Raji (cell line): Measurements from ENCODE around the gene APEX1.

Experiments
- POLR2A ChIP-seq: IDR thresholded peaks from 2 replicates; pipeline ENCODE4 v1.6.1; 2011; ENCODE audit warnings: low read depth, low read length, control low read depth; ENCODE audit not compliant: insufficient read depth

APEX1 gene

DNA sequence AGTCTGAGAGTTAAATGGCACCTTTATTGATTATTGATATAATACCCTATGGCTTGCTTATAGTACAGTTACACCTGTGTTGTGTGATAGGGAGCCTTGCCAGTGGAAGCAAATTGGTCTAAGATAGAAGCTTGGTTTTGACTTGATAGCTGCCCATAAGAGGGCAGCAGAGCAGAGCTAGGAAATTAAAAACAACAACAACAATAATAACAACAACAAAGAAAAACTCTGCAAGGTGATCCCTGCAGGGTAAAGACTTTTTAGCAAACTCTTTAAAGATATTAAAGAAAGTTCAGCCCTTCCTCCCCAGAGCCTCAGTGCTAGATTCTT is 32.3 kb downstream of the APEX1 start:
- no peak for TF ChIP-seq POLR2A

DNA sequence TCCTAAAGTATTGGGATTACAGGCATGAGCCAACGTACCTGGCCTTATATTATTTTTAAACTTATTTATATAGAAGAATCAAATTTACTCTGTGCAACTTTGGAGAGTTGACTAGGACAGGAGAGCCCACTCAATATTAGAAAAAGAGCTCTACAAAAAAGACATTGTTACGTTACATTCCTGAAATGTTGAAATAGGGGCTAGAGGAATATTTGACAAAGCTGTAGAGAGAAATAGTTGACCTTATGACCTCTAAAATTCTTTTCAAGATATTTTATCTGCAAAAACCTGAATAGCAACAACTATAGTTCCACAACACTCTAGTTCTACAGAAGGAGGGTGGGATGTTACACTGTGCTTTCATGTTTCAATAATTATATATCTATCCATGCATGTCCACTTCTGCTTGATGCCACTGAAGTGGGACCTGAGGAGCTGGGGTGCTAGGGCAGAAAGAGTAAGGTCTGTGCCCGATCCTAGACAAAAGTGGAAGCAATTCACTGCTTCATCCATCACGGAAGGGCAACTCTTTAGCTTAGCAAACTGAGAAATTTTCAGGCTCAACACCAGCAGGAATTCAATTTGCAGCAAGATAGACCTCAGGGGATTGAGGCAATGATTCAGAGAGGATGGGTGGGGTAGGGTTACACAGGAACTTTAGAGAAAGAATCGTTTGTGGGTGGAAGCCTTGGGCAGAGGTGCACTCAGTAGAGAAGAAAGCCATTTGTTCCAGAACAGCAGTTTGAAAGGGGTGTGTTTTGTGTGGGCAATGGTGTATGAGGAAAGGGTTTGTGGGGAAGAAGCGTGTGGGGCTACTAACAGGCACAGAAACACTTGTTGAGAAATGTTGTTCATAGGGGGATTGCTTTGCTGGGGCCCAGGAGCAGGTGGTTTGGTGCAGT is 34.3 kb downstream of the APEX1 start:
- TF ChIP-seq POLR2A: no peak

GRCh38 chr14:20490563-20490962 is 35.5 kb downstream of the APEX1 start:
- no peak for TF ChIP-seq POLR2A

- no peak for TF ChIP-seq POLR2A
These were observed 37.5 kb downstream of the APEX1 start for GRCh38 chr14:20492486-20492885.

GRCh38 chr14:20493634-20494033 is 38.6 kb downstream of the APEX1 start:
- TF ChIP-seq POLR2A: no peak

DNA sequence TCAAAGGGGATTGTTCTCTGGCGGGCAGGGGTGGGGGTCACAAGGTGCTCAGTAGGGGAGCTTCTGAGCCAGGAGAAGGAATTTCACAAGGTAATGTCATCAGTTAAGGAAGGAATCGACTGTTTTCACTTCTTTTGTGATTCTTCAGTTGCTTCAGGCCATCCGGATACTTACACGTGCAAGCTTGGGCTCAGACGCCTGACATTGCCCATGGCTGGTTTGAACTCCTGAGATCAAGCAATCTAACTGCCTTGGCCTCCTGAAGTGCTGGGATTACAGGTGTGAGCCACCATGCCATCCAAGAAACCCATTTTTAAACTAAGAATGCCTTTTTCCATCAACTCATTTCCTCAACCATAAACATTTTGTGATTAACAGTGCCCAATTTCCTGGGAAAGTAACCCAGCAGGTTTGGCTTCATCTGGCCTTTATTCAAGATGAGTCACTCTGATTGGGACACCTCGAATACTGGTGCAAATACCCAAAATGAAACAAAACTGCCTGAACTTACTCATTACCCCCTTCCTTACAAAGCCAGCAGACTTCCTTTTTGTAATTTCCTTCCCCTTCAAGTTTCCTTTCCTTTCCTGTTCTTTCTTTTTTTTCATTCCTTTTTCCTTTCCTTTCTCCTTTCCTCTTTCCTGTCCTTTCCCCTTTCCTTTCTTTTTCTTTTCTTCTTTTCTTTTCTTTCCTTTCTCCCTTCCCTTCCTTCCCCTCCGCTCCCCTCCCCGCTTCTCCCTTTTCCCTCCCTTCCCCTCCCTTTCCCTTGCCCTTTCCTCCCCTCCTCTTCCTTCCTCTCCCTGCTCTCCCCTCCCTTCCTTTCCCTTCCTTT is 40.1 kb downstream of the APEX1 start:
- TF ChIP-seq POLR2A: no peak

GRCh38 chr14:20498622-20499021 is 43.6 kb downstream of the APEX1 start:
- TF ChIP-seq POLR2A: no peak

- no peak for TF ChIP-seq POLR2A
These were observed 44.1 kb downstream of the APEX1 start for GRCh38 chr14:20499108-20499507.

- no peak for TF ChIP-seq POLR2A
These were observed 44.9 kb downstream of the APEX1 start for GRCh38 chr14:20499881-20500280.

GRCh38 chr14:20501346-20501745 is 46.3 kb downstream of the APEX1 start:
- TF ChIP-seq POLR2A: no peak

DNA sequence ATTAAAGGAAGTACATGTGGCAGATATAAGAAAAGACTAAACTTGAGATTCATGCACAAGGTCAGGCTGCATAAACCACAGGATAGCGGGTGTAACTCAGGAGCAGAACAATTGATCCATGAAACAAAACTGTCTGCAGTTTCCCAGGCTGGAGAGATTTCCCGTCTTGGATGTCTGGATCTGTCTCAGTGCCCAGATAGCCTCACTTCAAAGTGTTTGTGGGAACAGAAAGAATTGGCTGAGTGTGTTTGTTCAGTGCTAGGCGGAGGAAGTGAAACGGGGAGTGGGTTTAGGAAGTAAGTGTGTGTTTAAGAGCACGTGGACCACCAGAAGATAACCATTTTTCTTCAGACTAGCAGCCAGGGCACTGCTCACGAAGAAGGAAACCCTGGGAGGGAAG is 48.9 kb downstream of the APEX1 start:
- no peak for TF ChIP-seq POLR2A
